ENCODE results near the gene DIRAS2. TPM values are rescaled to one million over a fixed set of nuclear protein-coding genes. Genes with fewer than 3 reads are reported as not detected.

DIRAS2 gene
- total RNA-seq, 2 experiments from 2014 or later: not detected

DNA sequence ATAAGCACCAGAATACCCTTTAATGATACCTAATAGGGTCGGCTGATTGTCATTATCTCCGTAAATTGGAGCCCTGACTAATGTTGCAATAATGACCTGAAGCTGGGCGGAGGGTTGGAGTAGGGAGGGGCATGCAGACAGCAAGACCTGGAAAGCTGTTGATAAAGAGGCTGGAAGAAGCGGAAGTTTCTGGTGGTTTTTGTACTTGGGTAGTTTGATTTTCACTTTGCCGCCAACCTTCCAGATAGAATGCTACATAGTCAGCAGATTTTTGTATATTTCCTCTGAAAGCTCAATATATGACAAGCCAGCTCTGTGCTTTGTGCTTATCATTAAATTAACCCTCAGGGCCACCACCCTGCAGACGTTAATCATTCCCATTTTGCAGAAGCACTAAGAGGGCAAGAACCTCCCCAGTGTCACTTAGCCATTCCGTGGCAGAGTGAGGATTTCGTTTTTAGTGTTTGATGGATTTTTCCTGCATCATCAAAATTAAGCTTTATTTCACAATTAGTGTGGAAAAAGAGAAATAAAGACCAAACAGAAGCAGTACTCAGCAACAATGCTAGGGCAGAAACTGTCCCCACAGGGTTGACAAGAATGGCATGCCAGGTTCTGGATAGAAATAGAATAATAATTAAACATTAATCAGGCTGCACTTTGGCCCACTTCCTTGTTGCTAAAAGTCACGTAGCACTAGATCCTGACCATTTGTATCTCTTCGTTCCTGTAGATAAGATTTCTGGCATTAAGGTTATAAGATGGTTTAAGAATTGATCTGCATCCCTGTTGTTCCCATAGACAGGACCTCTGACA lies 34.7 kb downstream of the DIRAS2 start:
- Mint-ChIP-seq H3K4me3 (no peak overlapping the region), H3K27ac (no peak overlapping the region), H3K36me3 (no peaks in the 10 kb centered on the region), H3K9me3 (no peaks in the 10 kb centered on the region), H3K27me3 (peaks cover 5% of the 10 kb centered on the region), H3K4me1 (ENCODE audit: low read depth) (no peaks in the 10 kb centered on the region)
- DNase-seq: no peak
- ChIA-PET POLR2A (no interaction called here), CTCF (interaction anchor here (0.6 kb wide), 1 partner anchor 1756 kb away, joined by 3 read pairs; no protein-coding TSS in a partner anchor)
- intact Hi-C loops (cut with micrococcal nuclease): no loop called here

- intact Hi-C loops (cut with micrococcal nuclease): no loop called here
- POLR2A ChIA-PET: no interaction called here
- no peak for DNase-seq
- Mint-ChIP-seq H3K27me3 (peaks cover 8% of the 10 kb centered on the region), H3K4me3 (no peak overlapping the region), H3K27ac (no peak overlapping the region), H3K36me3 (no peaks in the 10 kb centered on the region), H3K4me1 (ENCODE audit: low read depth) (no peaks in the 10 kb centered on the region), H3K9me3 (no peaks in the 10 kb centered on the region)
- CTCF ChIA-PET: no interaction called here
Measured at GRCh38 chr9:90600029-90600428, 42.6 kb downstream of the DIRAS2 start.

DNA sequence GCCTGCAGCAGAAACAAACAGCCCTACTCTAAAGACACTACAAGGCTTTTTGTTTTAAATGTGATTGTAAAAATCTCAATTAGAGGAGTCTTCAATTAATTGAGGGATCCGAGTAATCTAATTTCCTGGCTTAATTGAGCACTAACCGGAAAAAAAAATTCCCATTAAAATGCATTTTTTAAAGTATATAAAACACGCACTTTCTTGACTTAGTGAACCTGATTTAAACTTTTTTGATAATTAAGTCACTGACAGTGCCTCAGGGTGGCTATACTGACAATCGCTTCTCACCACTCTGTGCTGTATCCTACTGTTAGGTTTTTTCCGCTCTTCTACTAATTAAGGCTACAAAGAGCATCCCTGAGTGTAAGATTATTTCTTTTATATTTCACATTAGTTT lies 44.4 kb downstream of the DIRAS2 start:
- Mint-ChIP-seq H3K27me3 (peaks cover 11% of the 10 kb centered on the region), H3K4me3 (no peak overlapping the region), H3K4me1 (ENCODE audit: low read depth) (no peaks in the 10 kb centered on the region), H3K36me3 (no peaks in the 10 kb centered on the region), H3K27ac (no peak overlapping the region), H3K9me3 (no peaks in the 10 kb centered on the region)
- DNase-seq: no peak
- intact Hi-C loops (cut with micrococcal nuclease): no loop called here
- CTCF ChIA-PET: no interaction called here
- POLR2A ChIA-PET: no interaction called here

GRCh38 chr9:90593646-90594045 lies 49.0 kb downstream of the DIRAS2 start:
- POLR2A ChIA-PET: no interaction called here
- Mint-ChIP-seq H3K36me3 (no peaks in the 10 kb centered on the region), H3K27ac (no peak overlapping the region), H3K4me3 (no peak overlapping the region), H3K9me3 (no peaks in the 10 kb centered on the region), H3K27me3 (peaks cover 4% of the 10 kb centered on the region), H3K4me1 (ENCODE audit: low read depth) (no peaks in the 10 kb centered on the region)
- intact Hi-C loops (cut with micrococcal nuclease): no loop called here
- CTCF ChIA-PET: no interaction called here
- no peak for DNase-seq

GRCh38 chr9:90580576-90580975 lies 62.0 kb downstream of the DIRAS2 start:
- H3K4me1 Mint-ChIP-seq (ENCODE audit: low read depth): no peaks in the 10 kb centered on the region
- ChIA-PET CTCF (no interaction called here), POLR2A (no interaction called here)
- intact Hi-C loops (cut with micrococcal nuclease): no loop called here
- H3K9me3 Mint-ChIP-seq: no peaks in the 10 kb centered on the region
- H3K27ac Mint-ChIP-seq: no peak overlapping the region
- DNase-seq: no peak
- no peaks in the 10 kb centered on the region for H3K27me3 Mint-ChIP-seq
- no peaks in the 10 kb centered on the region for H3K36me3 Mint-ChIP-seq
- H3K4me3 Mint-ChIP-seq: no peak overlapping the region

DNA sequence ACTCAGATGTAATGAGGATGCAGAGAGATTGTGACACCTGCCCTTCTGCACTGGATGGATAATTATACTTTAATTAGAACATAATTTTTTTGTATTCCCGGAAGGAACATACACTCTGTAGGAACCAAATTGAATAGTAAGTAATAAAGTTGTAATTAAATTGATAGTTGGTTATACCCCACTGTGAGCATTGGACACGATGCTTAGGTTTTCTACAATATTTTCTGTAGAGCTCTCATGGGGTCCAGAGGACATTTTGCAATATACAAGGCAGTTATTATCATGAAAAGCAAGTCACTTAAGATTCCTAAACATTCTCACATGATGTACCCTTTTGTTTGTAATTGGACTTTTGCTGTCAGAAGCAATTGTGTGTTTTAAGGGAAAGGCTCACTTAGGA lies 63.4 kb downstream of the DIRAS2 start:
- Mint-ChIP-seq H3K27ac (no peak overlapping the region), H3K9me3 (no peaks in the 10 kb centered on the region)
- no peak for DNase-seq

DNA sequence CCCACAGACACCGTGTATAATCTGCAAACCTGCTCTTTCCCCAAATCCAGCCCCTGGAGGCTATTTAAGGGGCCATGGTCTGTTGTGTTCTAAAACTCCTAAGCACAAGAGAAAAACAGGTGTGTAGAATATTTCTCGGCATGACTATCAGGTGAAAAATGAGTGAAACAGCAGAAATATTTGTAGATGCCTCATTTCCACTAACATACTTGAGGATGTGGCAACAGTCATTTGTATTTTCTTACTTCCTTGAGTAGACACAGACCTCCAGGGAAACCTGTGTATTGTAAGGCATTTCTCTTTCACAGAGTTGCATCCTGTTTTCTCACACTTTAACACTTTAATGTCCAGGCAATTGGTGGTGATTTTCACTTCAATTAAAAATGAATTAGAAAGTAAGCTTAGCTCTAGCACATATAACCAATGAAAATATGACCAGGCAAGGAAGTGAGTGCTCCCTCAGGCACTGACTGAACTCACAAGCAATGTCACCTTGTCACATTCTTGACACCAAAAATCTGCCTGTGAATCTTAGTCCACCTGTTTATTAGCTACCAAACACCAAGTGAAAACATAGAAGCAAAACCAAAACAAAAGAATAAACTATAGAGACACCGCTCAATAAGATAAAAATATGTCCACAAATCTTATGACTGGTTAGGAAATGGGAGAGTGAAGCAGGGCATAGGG lies 64.4 kb downstream of the DIRAS2 start:
- no peaks in the 10 kb centered on the region for H3K4me1 Mint-ChIP-seq (ENCODE audit: low read depth)
- H3K9me3 Mint-ChIP-seq: no peaks in the 10 kb centered on the region
- no peak overlapping the region for H3K27ac Mint-ChIP-seq
- H3K27me3 Mint-ChIP-seq: no peaks in the 10 kb centered on the region
- POLR2A ChIA-PET: no interaction called here
- CTCF ChIA-PET: no interaction called here
- intact Hi-C loops (cut with micrococcal nuclease): no loop called here
- no peak overlapping the region for H3K4me3 Mint-ChIP-seq
- no peak for DNase-seq
- no peaks in the 10 kb centered on the region for H3K36me3 Mint-ChIP-seq

More for the DNA sequence above, 63.4 kb downstream of the DIRAS2 start:
- Mint-ChIP-seq H3K4me3 (no peak overlapping the region), H3K4me1 (ENCODE audit: low read depth) (no peaks in the 10 kb centered on the region), H3K36me3 (no peaks in the 10 kb centered on the region), H3K27me3 (no peaks in the 10 kb centered on the region)
- ChIA-PET CTCF (no interaction called here), POLR2A (no interaction called here)
- intact Hi-C loops (cut with micrococcal nuclease): no loop called here

GRCh38 chr9:90569511-90569910 lies 73.1 kb downstream of the DIRAS2 start:
- Mint-ChIP-seq H3K9me3 (no peaks in the 10 kb centered on the region), H3K4me3 (no peak overlapping the region), H3K4me1 (ENCODE audit: low read depth) (no peaks in the 10 kb centered on the region), H3K27me3 (peaks cover 8% of the 10 kb centered on the region), H3K36me3 (no peaks in the 10 kb centered on the region), H3K27ac (no peak overlapping the region)
- no peak for DNase-seq
- POLR2A ChIA-PET: no interaction called here
- intact Hi-C loops (cut with micrococcal nuclease): no loop called here
- CTCF ChIA-PET: no interaction called here

DNA sequence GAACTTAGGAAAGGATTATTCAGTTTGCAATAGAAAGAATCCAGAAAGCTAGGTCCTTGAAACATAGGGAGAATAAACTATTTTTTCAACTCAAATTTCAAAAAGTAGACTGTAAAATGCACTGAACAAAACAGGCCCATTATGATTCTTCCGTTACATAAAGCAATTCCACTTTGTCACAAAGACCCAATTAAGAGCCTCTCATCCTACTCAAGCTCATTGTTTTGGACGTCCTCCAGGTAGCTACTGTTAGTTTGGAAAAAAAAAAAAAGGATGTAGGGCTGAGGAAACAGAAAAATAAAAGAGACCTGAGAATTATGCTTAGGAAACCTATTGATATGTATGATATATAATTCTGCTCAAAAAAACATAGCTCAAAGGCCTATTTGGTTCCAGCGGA lies 74.0 kb downstream of the DIRAS2 start:
- H3K4me3 Mint-ChIP-seq: no peak overlapping the region
- CTCF ChIA-PET: no interaction called here
- no peaks in the 10 kb centered on the region for H3K9me3 Mint-ChIP-seq
- intact Hi-C loops (cut with micrococcal nuclease): no loop called here
- H3K27me3 Mint-ChIP-seq: peaks cover 8% of the 10 kb centered on the region
- no peaks in the 10 kb centered on the region for H3K4me1 Mint-ChIP-seq (ENCODE audit: low read depth)
- no peaks in the 10 kb centered on the region for H3K36me3 Mint-ChIP-seq
- POLR2A ChIA-PET: no interaction called here
- no peak for DNase-seq
- H3K27ac Mint-ChIP-seq: no peak overlapping the region

DNA sequence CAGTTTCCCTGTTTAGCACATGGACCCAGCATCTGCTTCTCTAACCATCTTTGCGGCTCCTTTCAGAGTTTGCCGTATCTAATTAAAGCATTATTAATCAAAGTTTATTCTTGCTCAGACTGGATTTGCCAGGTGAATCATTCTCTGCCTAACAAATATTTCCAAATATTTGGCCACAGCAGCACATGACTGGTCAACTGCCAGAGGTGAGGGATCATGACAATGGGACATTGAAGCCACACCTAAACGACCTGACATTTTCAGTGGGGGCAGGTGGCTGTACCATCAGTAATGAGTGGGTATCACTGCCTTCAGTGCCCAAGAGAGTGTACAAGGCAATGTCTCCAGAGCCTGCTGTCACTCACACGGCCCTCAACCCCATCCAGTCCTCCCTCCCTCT lies 80.4 kb downstream of the DIRAS2 start:
- no peak overlapping the region for H3K27ac Mint-ChIP-seq
- H3K27me3 Mint-ChIP-seq: no peaks in the 10 kb centered on the region
- ChIA-PET CTCF (no interaction called here), POLR2A (no interaction called here)
- H3K4me1 Mint-ChIP-seq (ENCODE audit: low read depth): no peaks in the 10 kb centered on the region
- H3K9me3 Mint-ChIP-seq: no peaks in the 10 kb centered on the region
- no peaks in the 10 kb centered on the region for H3K36me3 Mint-ChIP-seq
- H3K4me3 Mint-ChIP-seq: no peak overlapping the region
- no peak for DNase-seq
- intact Hi-C loops (cut with micrococcal nuclease): no loop called here

Other genes with a start within 250 kb of the DIRAS2 start
- not detected for gene SYK, start 159.0 kb upstream of the DIRAS2 start, total RNA-seq